GM04504 (cell line): ENCODE results near the gene PDCD6IP.
"Not testable (repeated sequence)": the region's sequence is repeated elsewhere in the genome, so short reads cannot be mapped to it uniquely, and the experiment has no call there.

Source experiments
- DNase-seq: peaks from one replicate; pipeline ENCODE4 v3.0.0-alpha.2; 2012; ENCODE audit warnings: low read depth

PDCD6IP gene

DNA sequence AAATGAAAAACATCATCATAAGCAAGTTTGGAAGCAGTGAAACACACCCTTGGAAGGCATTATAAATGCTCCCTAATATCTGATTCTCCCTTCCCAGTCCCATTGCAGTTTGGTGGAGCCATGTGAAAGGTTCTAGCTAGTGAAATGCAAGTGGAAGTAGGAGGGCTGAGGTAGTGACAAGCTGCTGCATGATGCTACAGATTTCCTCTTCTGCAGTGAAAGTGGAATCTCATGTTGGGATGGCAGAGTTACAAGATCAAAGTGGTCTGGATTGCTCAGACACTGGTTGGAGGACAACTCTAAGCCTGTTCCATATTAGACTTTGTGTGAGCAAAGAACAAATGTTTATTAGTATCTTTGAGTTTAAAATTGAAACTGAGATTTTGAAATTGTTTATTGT lies 3.3 kb upstream of the PDCD6IP start:
- DNase-seq: no peak

DNA sequence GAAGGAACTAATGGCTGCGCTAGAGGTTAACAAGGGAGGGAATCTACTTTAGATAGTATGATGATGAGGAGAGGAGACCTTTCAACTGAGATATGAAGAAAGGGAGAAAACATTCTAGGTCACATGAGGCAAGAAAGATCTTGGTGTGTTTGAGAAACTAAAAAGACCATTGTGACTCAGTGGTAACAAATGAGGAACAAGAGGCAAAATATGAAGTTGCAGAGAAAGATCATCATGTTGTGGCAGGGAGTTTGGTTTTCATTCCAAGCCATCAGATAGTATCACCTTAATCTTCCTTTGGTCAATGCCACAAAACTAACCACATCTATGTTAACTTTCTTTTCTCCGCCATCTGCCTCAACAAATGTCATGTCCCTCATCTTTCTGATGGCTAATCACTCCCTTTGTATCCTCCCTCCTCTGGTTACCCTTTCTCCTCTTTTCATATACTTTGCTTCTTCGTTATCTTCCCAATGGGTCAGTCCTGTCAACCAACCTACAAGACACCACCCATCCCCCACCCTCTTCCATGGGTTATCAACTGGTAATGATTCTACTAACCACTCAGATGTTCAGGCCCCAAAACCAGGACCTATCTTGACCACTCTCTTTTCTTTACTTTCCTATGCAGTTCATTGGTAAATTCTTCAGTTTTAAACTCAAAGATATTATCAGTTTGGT lies 2.4 kb upstream of the PDCD6IP start:
- no peak for DNase-seq

DNA sequence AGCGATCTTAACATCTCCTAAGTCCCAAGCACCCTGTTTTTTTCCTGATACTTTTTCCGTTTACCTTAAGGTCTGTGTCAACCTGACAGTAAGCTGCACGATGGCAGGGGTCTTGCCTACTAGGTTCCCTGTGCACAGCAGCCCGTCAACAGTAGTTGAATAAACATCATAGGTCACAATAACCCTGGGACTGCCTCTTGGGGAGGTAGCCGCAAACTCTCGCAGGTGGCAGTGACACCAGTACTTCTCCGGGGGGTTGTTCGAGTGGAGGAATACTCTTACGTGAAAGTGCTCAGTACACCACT lies 365 bp upstream of the PDCD6IP start:
- DNase-seq: no peak

- no peak for DNase-seq
These were observed 747 bp downstream of the PDCD6IP start for GRCh38 chr3:33799202-33799551.

- DNase-seq: no peak
These were observed 4.8 kb downstream of the PDCD6IP start for GRCh38 chr3:33803252-33803651.

- DNase-seq: no peak
These were observed 5.6 kb downstream of the PDCD6IP start for GRCh38 chr3:33803894-33804526.

GRCh38 chr3:33807191-33807590 lies 8.8 kb downstream of the PDCD6IP start:
- no peak for DNase-seq

DNA sequence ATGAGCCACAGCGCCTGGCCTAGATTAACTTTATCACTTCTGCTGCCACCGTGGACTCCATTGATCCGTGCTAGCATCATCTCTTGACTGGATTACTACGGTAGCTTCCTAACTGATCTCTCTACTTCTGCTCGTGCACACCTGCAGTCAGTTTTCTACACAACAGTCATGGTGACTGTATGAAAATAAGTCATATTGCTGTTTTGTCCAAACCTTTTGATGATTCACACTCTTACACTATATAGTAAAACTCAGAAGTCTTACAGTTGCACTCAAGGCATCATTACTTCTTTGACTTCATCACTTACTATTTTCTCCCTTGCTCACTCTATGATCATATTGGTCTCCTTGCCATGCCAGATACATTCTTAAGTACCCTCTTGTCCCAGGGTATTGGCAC lies 10.1 kb downstream of the PDCD6IP start:
- no peak for DNase-seq

- DNase-seq: no peak
These were observed 12.1 kb downstream of the PDCD6IP start for GRCh38 chr3:33810545-33810944.

DNA sequence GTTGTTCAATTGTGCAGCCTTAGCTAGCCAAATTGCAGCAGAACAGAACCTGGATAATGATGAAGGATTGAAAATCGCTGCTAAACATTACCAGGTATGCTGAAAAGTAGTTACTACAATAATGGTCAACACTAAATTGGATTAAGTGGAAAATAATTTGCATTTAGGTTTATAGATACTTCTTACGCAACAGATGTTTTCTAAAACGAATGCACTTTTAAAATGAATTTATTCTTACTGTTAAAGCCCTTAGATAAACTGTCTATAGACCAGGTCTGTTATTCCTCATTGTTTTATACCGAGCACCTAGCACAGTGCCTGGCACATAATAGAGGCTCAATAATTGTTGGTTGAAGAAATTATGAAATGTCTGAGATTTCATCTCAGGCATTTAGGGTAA lies 23.6 kb downstream of the PDCD6IP start:
- DNase-seq: no peak

DNA sequence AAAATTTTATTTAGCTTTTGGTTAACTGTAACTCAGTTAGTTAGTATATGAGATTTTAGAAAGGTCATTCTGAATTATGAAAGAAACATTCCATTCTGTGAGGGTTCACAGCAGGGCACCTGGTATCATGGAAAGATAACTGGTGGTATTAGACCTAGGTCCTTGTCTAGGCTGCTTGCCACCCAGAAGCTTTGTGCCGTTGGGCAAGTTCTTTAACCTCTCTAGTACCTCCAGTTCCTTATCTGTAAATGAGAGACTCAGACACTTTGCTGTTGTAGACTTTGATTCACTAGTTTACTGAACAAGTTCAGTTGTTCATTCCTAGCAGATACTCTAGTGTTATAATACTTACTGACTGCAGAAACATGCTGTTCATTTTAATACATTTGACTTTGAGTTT lies 25.4 kb downstream of the PDCD6IP start:
- no peak for DNase-seq

DNA sequence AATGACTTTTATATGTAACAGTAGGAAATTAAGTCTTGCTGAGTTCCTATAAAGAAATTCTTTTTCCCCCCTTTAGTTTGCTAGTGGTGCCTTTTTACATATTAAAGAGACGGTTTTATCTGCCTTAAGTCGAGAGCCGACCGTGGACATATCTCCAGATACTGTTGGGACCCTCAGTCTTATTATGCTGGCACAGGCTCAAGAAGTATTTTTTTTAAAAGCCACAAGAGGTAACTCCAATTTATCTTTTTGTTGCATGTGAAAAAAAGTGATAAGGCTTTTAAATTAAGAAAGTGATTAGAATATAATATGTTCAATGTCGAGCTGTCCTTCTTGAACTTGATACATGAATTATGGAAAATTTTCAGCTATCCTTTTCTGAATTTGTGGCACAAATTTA lies 26.7 kb downstream of the PDCD6IP start:
- no peak for DNase-seq

- no peak for DNase-seq
These were observed 27.8 kb downstream of the PDCD6IP start for GRCh38 chr3:33826206-33826605.

- peak; percentile 12 for DNase-seq
These were observed 28.3 kb downstream of the PDCD6IP start for GRCh38 chr3:33826688-33827087.

GRCh38 chr3:33829720-33830119 lies 31.3 kb downstream of the PDCD6IP start:
- no peak for DNase-seq

DNA sequence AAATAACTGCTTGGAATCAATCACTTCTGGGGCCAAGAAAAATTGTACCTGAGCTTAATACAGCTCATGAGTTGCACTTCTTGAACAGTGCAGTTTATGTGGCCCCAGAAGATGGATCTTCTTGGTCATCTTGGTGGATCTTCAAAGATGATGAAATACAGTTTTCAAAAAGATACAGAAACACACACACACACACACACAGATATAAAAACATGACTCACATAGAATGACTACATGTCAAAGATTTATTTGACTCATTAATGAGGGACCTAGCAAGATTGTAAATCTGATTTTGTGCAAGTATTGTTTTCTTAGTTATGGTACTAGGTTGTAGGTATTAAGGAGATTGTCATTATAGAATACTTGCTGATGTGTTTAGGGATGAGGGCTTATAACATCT lies 32.6 kb downstream of the PDCD6IP start:
- DNase-seq: peak; percentile 12

GRCh38 chr3:33833408-33834095 lies 35.1 kb downstream of the PDCD6IP start:
- DNase-seq: no peak

- no peak for DNase-seq
These were observed 35.6 kb downstream of the PDCD6IP start for GRCh38 chr3:33834096-33834453.

GRCh38 chr3:33837182-33837581 lies 38.8 kb downstream of the PDCD6IP start:
- not testable (repeated sequence) for DNase-seq

DNA sequence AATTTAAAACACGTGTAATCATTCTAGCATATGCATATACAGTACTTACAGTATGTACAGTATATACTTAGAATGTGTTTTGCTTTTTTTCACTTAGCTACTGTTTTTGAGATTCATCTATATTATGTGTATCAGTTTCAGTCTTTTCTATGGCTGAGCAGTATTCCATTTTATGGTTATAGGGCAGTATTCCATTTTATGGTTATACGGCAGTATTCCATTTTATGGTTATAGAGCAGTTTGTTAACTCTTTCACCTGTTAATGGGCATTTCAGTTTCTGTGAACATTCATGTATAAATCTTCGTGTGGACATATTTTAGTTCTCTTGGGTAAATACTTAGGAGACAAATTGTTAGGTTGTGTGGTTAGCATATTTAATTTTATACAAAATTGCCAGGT lies 40.9 kb downstream of the PDCD6IP start:
- no peak for DNase-seq

DNA sequence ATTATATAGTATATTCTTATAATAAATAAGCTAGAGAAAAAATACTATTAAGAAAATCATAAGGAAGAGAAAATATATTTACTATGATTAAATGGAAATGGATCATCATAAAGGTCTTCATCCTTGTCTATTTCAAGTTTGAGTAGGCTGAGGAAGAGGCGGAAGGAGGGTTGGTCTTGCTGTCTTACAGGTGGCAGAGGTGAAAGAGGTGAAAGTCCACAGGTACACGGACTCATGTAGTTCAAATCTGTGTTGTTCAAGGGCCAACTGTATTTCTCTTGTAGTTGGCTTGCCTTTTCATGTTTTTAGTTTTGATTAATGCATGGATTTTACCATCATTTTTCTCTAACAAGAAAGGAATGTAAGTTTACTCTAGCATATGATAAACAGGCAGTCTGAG lies 41.7 kb downstream of the PDCD6IP start:
- no peak for DNase-seq

DNA sequence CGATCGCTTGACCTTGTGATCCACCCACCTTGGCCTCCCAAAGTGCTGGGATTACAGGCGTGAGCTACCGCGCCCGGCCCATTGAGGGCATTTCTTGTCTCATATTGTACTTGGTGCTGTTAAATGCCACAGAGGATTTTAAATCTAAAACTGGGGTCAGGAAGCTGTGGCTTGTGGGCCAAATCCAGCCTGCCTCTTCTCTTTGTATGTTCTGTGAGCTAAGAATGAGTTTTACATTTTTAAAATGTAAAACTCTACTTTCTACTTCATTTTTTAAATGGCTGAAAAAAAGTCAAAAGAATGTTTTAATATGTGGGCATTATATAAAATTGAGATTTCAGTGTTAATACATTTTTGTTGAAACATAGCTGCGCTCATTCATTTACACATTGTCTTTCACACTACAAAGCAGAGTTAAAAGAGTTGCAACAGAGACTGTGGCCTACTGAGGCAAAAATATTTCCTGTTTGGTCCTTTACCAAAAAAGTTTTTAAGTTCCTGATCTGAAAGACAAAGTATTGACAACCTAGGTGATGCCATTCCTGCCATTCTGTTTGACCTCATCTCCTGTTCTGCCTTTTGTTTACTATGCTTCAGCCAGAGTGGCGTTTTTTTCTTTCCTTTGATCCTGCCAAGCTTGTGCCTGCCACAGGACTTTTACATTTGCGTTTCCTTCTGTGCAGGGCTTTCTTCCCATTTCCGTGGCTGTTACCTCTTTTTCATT lies 50.4 kb downstream of the PDCD6IP start:
- DNase-seq: no peak

- not testable (repeated sequence) for DNase-seq
These were observed 52.2 kb downstream of the PDCD6IP start for GRCh38 chr3:33850599-33850998.
